ENCODE results near the gene KCNIP4.

KCNIP4 gene

DNA sequence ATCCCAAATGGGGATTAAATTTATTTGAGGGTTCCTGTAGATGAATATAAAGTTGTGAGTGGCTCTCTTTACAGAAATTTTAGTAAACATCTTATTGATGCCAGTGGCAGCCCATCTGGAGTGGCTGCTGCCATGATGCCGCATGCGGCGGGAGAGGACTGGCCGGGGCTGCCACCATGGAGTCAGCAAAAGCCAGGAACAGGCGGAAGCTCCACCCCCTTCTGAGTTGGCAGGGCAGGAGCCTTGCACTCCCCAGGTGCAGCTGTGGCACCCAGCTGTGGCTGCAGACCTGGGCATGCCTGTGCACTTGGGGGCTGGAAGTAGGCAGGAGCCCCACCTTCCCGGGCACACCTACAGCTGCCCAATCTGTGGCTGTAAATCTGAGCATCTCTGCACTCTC lies 92.3 kb downstream of the KCNIP4 start:
- TF ChIP-seq, protein P1, sequence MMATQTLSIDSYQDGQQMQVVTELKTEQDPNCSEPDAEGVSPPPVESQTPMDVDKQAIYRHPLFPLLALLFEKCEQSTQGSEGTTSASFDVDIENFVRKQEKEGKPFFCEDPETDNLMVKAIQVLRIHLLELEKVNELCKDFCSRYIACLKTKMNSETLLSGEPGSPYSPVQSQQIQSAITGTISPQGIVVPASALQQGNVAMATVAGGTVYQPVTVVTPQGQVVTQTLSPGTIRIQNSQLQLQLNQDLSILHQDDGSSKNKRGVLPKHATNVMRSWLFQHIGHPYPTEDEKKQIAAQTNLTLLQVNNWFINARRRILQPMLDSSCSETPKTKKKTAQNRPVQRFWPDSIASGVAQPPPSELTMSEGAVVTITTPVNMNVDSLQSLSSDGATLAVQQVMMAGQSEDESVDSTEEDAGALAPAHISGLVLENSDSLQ (IDR thresholded peaks at IDR 0.05), result no peak
- TF ChIP-seq BHLHE40 (IDR thresholded peaks at IDR 0.05; ENCODE audit: borderline replicate concordance) (no peak), FOXA1 (IDR thresholded peaks at IDR 0.05) (no peak)
- no peak for DNase-seq (ENCODE audit: extremely low spot score)
- POLR2A ChIA-PET, result no interaction called here
- CTCF ChIA-PET, result no interaction called here

DNA sequence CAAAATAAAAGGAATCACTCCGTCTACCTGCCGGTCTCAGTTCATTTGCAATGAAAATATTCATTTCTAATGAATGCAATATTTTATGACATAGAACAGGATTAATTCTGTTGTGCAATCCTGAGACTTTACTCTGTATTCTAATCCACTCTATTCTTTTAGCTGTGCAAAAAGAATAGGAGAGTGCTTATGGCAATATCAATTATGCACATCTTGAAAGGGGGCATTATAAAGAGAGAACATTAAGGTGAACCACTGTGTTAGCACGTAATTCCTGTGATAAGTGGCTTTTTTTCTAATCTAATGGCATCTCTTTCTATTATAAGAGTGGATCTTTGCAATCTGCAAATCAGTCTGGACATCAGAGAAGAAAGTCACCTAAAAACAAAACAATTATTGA lies 99.5 kb downstream of the KCNIP4 start:
- POLR2A ChIA-PET, result interaction anchor here (1.0 kb wide), 1 partner anchor 10 kb away, joined by 3 read pairs; no protein-coding TSS in a partner anchor
- CTCF ChIA-PET, result no interaction called here
- DNase-seq (ENCODE audit: extremely low spot score), result no peak
- TF ChIP-seq SP1 (IDR thresholded peaks at IDR 0.05) (no peak), BHLHE40 (IDR thresholded peaks at IDR 0.05; ENCODE audit: borderline replicate concordance) (no peak), CTBP1 (IDR thresholded peaks at IDR 0.05; ENCODE audit: borderline replicate concordance) (no peak), ARNT (IDR thresholded peaks at IDR 0.05) (no peak), TARDBP (IDR thresholded peaks at IDR 0.05) (no peak), FOXK2 (IDR thresholded peaks at IDR 0.05) (no peak), ELF4 (IDR thresholded peaks at IDR 0.05) (no peak), SUZ12 (IDR thresholded peaks at IDR 0.05) (no peak), FOXA1 (IDR thresholded peaks at IDR 0.05) (no peak)
- TF ChIP-seq, protein P1 (IDR thresholded peaks at IDR 0.05), result no peak

DNA sequence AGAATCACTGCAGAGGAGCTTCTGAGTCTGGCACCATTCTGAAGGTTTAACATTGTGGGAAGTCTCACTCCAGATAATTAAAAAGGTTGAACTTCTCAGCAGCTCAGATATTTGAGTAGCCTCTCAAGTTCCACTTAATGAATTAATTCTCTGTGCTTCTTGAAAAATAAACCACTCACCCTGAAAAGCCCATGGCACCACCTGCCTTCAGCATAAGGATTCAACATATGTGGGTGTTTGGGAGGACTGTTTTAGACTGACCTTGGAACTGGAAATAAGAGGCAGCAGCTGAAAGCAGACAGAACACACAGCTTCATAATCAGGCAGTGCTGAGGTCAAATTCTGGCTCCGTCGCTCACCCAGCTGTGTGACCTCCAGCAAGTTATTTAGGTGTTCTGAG lies 100.6 kb downstream of the KCNIP4 start:
- no peak for DNase-seq (ENCODE audit: extremely low spot score)
- POLR2A ChIA-PET, result no interaction called here
- no peak for TF ChIP-seq L3MBTL2 (conservative IDR thresholded peaks at IDR 0.05)
- CTCF ChIA-PET, result no interaction called here

DNA sequence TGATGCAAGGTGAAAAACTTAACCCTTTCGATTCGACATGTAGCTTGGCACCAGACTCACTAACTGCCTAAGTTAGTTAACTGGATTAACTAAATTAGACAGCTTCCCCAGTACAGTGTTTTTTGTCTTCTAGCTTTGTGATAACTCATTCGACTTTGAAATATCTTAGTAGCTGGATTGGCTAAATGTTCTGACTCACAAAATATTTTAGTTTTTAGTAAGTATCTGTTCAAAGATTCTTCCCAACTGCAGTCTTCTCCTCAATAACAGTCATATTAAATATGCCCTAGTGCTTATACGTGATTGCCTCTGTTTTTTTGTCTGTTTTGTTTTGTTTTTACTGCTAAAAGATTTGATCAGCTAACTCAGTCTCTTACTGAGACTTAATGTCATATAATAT lies 102.9 kb downstream of the KCNIP4 start:
- no peak for DNase-seq (ENCODE audit: extremely low spot score)
- no peak for TF ChIP-seq BHLHE40 (IDR thresholded peaks at IDR 0.05; ENCODE audit: borderline replicate concordance)
- no peak for TF ChIP-seq ARNT (IDR thresholded peaks at IDR 0.05)
- no peak for TF ChIP-seq L3MBTL2 (conservative IDR thresholded peaks at IDR 0.05)
- TF ChIP-seq SP1 (IDR thresholded peaks at IDR 0.05), result no peak
- no peak for TF ChIP-seq LEF1 (IDR thresholded peaks at IDR 0.05; ENCODE audit: borderline replicate concordance)
- TF ChIP-seq ELF4 (IDR thresholded peaks at IDR 0.05), result no peak
- POLR2A ChIA-PET, result no interaction called here
- CTCF ChIA-PET, result no interaction called here

DNA sequence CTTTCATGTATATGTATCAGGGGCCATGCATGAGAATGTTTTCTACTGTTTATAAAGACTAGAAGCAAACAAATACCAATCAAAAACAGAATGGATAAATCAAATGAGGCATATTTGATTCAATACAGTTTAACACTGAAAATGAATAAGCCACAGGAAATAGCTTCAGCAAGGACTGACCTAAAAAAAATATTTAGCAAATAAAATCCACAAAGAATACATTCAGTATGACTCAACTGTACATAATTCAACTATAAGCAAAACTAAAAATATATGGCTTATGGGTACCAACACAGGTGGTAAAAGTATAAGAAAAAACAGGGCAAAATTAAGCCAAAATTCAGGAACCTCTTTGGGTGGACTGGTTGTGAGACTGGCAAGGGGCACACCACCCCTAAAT lies 112.9 kb downstream of the KCNIP4 start:
- CTCF ChIA-PET, result no interaction called here
- no peak for DNase-seq (ENCODE audit: extremely low spot score)
- TF ChIP-seq ARNT (IDR thresholded peaks at IDR 0.05) (no peak), LEF1 (IDR thresholded peaks at IDR 0.05; ENCODE audit: borderline replicate concordance) (no peak), SUZ12 (IDR thresholded peaks at IDR 0.05) (no peak), SP1 (IDR thresholded peaks at IDR 0.05) (no peak), ZNF384 (IDR thresholded peaks at IDR 0.05) (no peak), FOXK2 (IDR thresholded peaks at IDR 0.05) (no peak), ELF4 (IDR thresholded peaks at IDR 0.05) (no peak), L3MBTL2 (conservative IDR thresholded peaks at IDR 0.05) (no peak), NFRKB (IDR thresholded peaks at IDR 0.05) (no peak), TARDBP (IDR thresholded peaks at IDR 0.05) (no peak)
- POLR2A ChIA-PET, result no interaction called here

DNA sequence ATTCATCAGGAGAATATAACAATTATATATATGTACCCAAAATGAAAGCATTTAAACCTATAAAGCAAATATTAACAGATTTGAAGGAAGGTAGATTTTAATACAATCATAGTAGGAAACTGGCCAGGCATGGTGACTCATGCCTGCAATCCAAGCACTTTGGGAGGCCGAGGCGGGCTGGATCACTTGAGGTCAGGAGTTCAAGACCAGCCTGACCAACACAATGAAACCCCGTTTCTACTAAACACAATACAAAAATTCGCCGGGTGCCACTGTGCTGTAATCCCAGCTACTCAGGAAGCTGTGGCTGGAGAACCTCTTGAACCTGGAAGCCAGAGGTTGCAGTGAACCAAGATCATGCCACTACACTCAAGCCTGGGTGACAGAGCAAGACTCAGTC lies 118.3 kb downstream of the KCNIP4 start:
- ChIA-PET CTCF (no interaction called here), POLR2A (no interaction called here)
- no peak for DNase-seq (ENCODE audit: extremely low spot score)
- TF ChIP-seq ELF4 (IDR thresholded peaks at IDR 0.05) (no peak), FOXK2 (IDR thresholded peaks at IDR 0.05) (no peak), ZNF384 (IDR thresholded peaks at IDR 0.05) (no peak), NFRKB (IDR thresholded peaks at IDR 0.05) (no peak), FOXA1 (IDR thresholded peaks at IDR 0.05) (no peak), SP1 (IDR thresholded peaks at IDR 0.05) (no peak), SUZ12 (IDR thresholded peaks at IDR 0.05) (no peak), BHLHE40 (IDR thresholded peaks at IDR 0.05; ENCODE audit: borderline replicate concordance) (no peak), LEF1 (IDR thresholded peaks at IDR 0.05; ENCODE audit: borderline replicate concordance) (no peak), CTBP1 (IDR thresholded peaks at IDR 0.05; ENCODE audit: borderline replicate concordance) (no peak), FOXM1 (IDR thresholded peaks at IDR 0.05; ENCODE audit: borderline replicate concordance) (no peak), HDGF (IDR thresholded peaks at IDR 0.05; ENCODE audit: borderline replicate concordance) (no peak)
- TF ChIP-seq, protein P1 (IDR thresholded peaks at IDR 0.05), result no peak

DNA sequence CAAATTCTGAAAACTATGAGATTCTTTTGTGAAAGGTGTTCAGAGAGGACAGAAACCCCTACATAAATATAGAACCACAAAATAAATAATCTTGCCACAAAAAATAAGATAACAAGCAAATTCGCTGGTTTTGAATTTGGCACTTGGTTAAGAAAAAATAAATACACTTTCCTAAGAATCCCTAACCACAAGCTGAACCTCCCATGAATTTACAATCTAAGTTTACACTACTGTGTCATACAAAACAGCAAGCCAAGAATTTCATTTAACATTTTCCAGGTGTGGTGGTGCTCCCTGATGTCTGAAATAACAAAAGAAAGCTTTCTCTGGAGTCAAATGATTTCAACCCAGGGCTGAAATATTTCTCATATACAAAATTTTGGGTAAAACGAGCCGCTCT lies 121.0 kb downstream of the KCNIP4 start:
- no peak for DNase-seq (ENCODE audit: extremely low spot score)
- TF ChIP-seq ELF4 (IDR thresholded peaks at IDR 0.05), result no peak
- no peak for TF ChIP-seq SP1 (IDR thresholded peaks at IDR 0.05)
- no peak for TF ChIP-seq BHLHE40 (IDR thresholded peaks at IDR 0.05; ENCODE audit: borderline replicate concordance)
- TF ChIP-seq NFRKB (IDR thresholded peaks at IDR 0.05), result no peak
- no peak for TF ChIP-seq SUZ12 (IDR thresholded peaks at IDR 0.05)
- TF ChIP-seq, protein P1 (IDR thresholded peaks at IDR 0.05), result no peak
- no peak for TF ChIP-seq ZNF384 (IDR thresholded peaks at IDR 0.05)
- no peak for TF ChIP-seq FOXK2 (IDR thresholded peaks at IDR 0.05)
- no peak for TF ChIP-seq FOXA1 (IDR thresholded peaks at IDR 0.05)
- TF ChIP-seq FOXM1 (IDR thresholded peaks at IDR 0.05; ENCODE audit: borderline replicate concordance), result no peak
- TF ChIP-seq ARNT (IDR thresholded peaks at IDR 0.05), result no peak
- no peak for TF ChIP-seq CTBP1 (IDR thresholded peaks at IDR 0.05; ENCODE audit: borderline replicate concordance)
- no peak for TF ChIP-seq HDGF (IDR thresholded peaks at IDR 0.05; ENCODE audit: borderline replicate concordance)
- TF ChIP-seq LEF1 (IDR thresholded peaks at IDR 0.05; ENCODE audit: borderline replicate concordance), result no peak
- TF ChIP-seq L3MBTL2 (conservative IDR thresholded peaks at IDR 0.05), result no peak
- TF ChIP-seq TARDBP (IDR thresholded peaks at IDR 0.05), result no peak
- POLR2A ChIA-PET, result no interaction called here
- CTCF ChIA-PET, result no interaction called here

All from HEK293T (cell line).